ENCODE measurements around the gene USP49.
A peak's percentile ranks its signal among the peaks of the same experiment; 100 is the strongest.

The USP49 gene

DNA sequence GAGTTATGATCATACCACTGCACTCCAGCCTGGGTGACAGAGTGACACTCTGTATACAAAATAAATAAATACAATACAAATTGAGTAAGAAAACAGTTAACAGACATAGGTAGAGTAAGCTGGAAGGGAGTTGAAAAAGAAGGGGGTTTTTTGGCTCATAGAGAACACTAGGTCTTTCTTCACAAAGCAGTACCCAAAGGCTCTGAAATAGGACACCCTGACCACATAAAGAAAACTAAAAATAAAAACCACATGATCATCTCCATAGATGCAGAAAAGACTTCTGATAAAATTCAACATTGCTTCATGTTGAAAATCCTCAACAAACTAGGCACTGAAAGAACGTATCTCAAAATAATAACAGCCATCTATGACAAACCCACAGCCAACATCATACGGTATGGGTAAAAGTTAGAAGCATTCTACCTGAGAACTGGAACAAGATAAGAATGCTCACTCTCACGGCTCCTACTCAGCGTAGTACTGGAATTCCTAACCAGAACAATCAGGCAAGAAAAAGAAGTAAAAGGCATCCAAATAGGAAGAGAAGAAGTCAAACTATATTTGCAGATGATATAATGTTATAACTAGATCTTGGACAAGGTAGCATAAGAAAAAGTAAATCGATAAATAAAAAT, 59.0 kb downstream of the USP49 start:
- H3K9ac ChIP-seq (ENCODE audit: low read length), result no peak overlapping the region

DNA sequence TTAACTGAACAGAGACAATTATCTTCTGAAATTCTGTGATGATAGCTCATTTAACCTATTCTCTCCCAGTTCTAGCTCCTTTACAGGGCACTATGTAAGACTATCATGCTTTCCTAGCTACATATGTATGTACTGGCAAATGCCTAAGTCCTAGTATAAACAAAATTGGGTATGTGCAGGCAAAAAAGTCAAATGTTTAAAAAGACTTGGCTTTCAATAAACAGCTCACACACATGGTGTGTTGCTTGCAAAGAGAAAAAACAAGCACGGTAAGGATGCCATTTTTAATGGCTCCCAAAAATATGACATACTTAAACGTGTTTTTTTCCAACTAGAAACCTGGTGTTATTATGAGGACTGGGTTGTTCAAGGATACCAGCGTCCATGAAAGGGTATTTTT, 62.9 kb downstream of the USP49 start:
- no peak overlapping the region for H3K4me2 ChIP-seq (ENCODE audit: low read depth, low read length, poor library complexity, severe bottlenecking)
- peaks cover 3% of the 10 kb centered on the region; the same call in 1 of the 2 replicates for H3F3A ChIP-seq (ENCODE audit: insufficient read depth)
- no peak overlapping the region for H3K27ac ChIP-seq (ENCODE audit: low read depth, low read length)
- no peaks in the 10 kb centered on the region for H3K9me2 ChIP-seq (replicated peaks; ENCODE audit: insufficient read depth, low read length)
- TF ChIP-seq, protein P1, sequence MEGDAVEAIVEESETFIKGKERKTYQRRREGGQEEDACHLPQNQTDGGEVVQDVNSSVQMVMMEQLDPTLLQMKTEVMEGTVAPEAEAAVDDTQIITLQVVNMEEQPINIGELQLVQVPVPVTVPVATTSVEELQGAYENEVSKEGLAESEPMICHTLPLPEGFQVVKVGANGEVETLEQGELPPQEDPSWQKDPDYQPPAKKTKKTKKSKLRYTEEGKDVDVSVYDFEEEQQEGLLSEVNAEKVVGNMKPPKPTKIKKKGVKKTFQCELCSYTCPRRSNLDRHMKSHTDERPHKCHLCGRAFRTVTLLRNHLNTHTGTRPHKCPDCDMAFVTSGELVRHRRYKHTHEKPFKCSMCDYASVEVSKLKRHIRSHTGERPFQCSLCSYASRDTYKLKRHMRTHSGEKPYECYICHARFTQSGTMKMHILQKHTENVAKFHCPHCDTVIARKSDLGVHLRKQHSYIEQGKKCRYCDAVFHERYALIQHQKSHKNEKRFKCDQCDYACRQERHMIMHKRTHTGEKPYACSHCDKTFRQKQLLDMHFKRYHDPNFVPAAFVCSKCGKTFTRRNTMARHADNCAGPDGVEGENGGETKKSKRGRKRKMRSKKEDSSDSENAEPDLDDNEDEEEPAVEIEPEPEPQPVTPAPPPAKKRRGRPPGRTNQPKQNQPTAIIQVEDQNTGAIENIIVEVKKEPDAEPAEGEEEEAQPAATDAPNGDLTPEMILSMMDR (IDR thresholded peaks at IDR 0.05; ENCODE audit: insufficient read depth, low read length, poor library complexity, severe bottlenecking), result no peak
- TF ChIP-seq EZH2phosphoT487 (conservative IDR thresholded peaks at IDR 0.05; ENCODE audit: low read length), result no peak
- H4K20me1 ChIP-seq (ENCODE audit: low read depth, low read length), result no peaks in the 10 kb centered on the region
- H3K27me3 ChIP-seq (ENCODE audit: low read length), result no peaks in the 10 kb centered on the region
- no peaks in the 10 kb centered on the region for H3K9me3 ChIP-seq (ENCODE audit: insufficient read depth, low read length)
- peaks cover 5% of the 10 kb centered on the region; the same call in 1 of the 2 replicates for H3K79me2 ChIP-seq (ENCODE audit: insufficient read depth, low read length)
- H3K36me3 ChIP-seq (ENCODE audit: low read length), result peaks cover 7% of the 10 kb centered on the region; the same call in 1 of the 2 replicates
- H3K9ac ChIP-seq (ENCODE audit: low read length), result no peak overlapping the region
- H3K4me3 ChIP-seq (ENCODE audit: insufficient read depth, low read length, poor library complexity, severe bottlenecking), result no peak overlapping the region
- H2AFZ ChIP-seq (ENCODE audit: low read depth, low read length, severe bottlenecking), result no peak overlapping the region

More for the DNA sequence above, 59.0 kb downstream of the USP49 start:
- Histone ChIP-seq H4K20me1 (ENCODE audit: low read depth, low read length) (no peaks in the 10 kb centered on the region), H3K36me3 (ENCODE audit: low read length) (no peaks in the 10 kb centered on the region), H3K9me2 (replicated peaks; ENCODE audit: insufficient read depth, low read length) (no peaks in the 10 kb centered on the region), H3K4me3 (ENCODE audit: insufficient read depth, low read length, poor library complexity, severe bottlenecking) (no peak overlapping the region), H3K27ac (ENCODE audit: low read depth, low read length) (peak overlapping the region; percentile 31), H3K79me2 (ENCODE audit: insufficient read depth, low read length) (peaks cover 10% of the 10 kb centered on the region; the same call in 1 of the 2 replicates), H3K9me3 (ENCODE audit: insufficient read depth, low read length) (no peaks in the 10 kb centered on the region), H3K4me2 (ENCODE audit: low read depth, low read length, poor library complexity, severe bottlenecking) (peak overlapping the region; percentile 22), H2AFZ (ENCODE audit: low read depth, low read length, severe bottlenecking) (no peak overlapping the region), H3K27me3 (ENCODE audit: low read length) (no peaks in the 10 kb centered on the region), H3F3A (ENCODE audit: insufficient read depth) (no peaks in the 10 kb centered on the region)
- TF ChIP-seq EZH2phosphoT487 (conservative IDR thresholded peaks at IDR 0.05; ENCODE audit: low read length), result no peak
- TF ChIP-seq, protein P1 (IDR thresholded peaks at IDR 0.05; ENCODE audit: insufficient read depth, low read length, poor library complexity, severe bottlenecking), result no peak

DNA sequence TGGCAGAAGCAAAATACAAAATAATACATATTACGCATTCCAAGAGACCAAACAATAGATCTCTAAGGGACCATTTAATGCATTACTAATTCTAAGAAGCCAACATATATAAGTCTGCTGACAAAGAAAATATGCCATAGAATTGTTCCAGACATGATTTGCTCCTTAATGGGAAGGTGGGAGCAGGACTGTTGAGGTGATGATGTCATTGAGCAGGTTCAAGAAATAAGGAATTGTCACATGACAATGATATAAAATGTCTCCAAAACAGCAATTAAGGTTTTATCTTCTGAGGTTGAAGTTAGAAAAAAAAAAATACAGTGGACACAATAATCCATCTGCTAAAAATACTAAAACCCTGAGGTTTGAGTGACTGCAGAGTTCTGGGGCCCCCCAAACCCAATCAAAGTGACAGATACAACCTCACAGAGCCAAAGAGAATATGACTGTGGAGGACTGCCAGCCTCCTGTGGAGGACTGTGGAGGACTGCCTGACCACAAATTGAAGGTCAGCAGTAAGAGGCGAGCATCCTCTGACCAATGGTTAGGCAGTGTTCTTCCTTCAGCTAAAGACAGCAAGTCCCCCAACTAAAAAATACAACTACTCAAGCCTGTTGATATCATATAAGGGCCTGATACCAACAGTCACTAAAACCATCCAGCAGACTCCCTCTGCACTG, 68.7 kb downstream of the USP49 start:
- Histone ChIP-seq H3K9ac (ENCODE audit: low read length) (no peak overlapping the region), H2AFZ (ENCODE audit: low read depth, low read length, severe bottlenecking) (no peak overlapping the region), H3K9me3 (ENCODE audit: insufficient read depth, low read length) (no peaks in the 10 kb centered on the region), H3K4me2 (ENCODE audit: low read depth, low read length, poor library complexity, severe bottlenecking) (no peak overlapping the region), H3K36me3 (ENCODE audit: low read length) (peaks cover 7% of the 10 kb centered on the region; the same call in 1 of the 2 replicates), H3K27me3 (ENCODE audit: low read length) (no peaks in the 10 kb centered on the region), H3F3A (ENCODE audit: insufficient read depth) (peaks cover 3% of the 10 kb centered on the region; the same call in 1 of the 2 replicates), H3K9me2 (replicated peaks; ENCODE audit: insufficient read depth, low read length) (no peaks in the 10 kb centered on the region), H3K79me2 (ENCODE audit: insufficient read depth, low read length) (no peaks in the 10 kb centered on the region), H3K27ac (ENCODE audit: low read depth, low read length) (no peak overlapping the region), H4K20me1 (ENCODE audit: low read depth, low read length) (no peaks in the 10 kb centered on the region), H3K4me3 (ENCODE audit: insufficient read depth, low read length, poor library complexity, severe bottlenecking) (no peak overlapping the region)
- TF ChIP-seq, protein P1 (IDR thresholded peaks at IDR 0.05; ENCODE audit: insufficient read depth, low read length, poor library complexity, severe bottlenecking), result no peak
- no peak for TF ChIP-seq EZH2phosphoT487 (conservative IDR thresholded peaks at IDR 0.05; ENCODE audit: low read length)

All from SU-DHL-6 (cell line).